RWPE2 (cell line): ENCODE data around the gene TIMM13.

Experiments used
- ATAC-seq: fragments of 200-7000 bp; cut with Tn5 transposase; 3 replicates; pipeline ENCODE4 v1.9.1; 2021; ENCODE audit warnings: low read depth
- DNase-seq: peaks from one replicate; pipeline ENCODE4 v3.0.0-alpha.2; 2020; ENCODE audit warnings: low spot score
- H3K27ac ChIP-seq: fragments of 450-650 bp; 2 replicates; pipeline ENCODE4 v1.5.1; 2017; ENCODE audit warnings: mild to moderate bottlenecking; ENCODE audit not compliant: poor library complexity, severe bottlenecking
- H3K27me3 ChIP-seq: fragments of 250-450 bp; sonication (Bioruptor Pico); 2 replicates; pipeline ENCODE4 v1.5.1; 2021; ENCODE audit warnings: mild to moderate bottlenecking, moderate library complexity; ENCODE audit not compliant: insufficient read depth, poor library complexity, severe bottlenecking
- H3K36me3 ChIP-seq: fragments of 250-450 bp; sonication (Bioruptor Pico); 2 replicates; pipeline ENCODE4 v1.5.1; 2020; ENCODE audit warnings: low read depth, mild to moderate bottlenecking, moderate library complexity
- H3K4me1 ChIP-seq: fragments of 250-450 bp; sonication (Bioruptor Pico); 2 replicates; pipeline ENCODE4 v1.5.1; 2021; ENCODE audit warnings: mild to moderate bottlenecking, moderate library complexity; ENCODE audit not compliant: insufficient read depth, poor library complexity, severe bottlenecking
- H3K4me3 ChIP-seq: fragments of 250-450 bp; sonication (Bioruptor Pico); 2 replicates; pipeline ENCODE4 v1.5.1; 2021; ENCODE audit warnings: mild to moderate bottlenecking, moderate library complexity; ENCODE audit not compliant: severe bottlenecking
- H3K9me3 ChIP-seq: fragments of 250-450 bp; sonication (Bioruptor Pico); 2 replicates; pipeline ENCODE4 v1.5.1; 2021; ENCODE audit warnings: mild to moderate bottlenecking, moderate library complexity; ENCODE audit not compliant: severe bottlenecking
- TF ChIP-seq, protein P1 (sequence below): fragments of 450-650 bp; IDR thresholded peaks from one replicate; pipeline ENCODE4 v1.5.1; 2017; ENCODE audit warnings: mild to moderate bottlenecking, moderate library complexity; ENCODE audit not compliant: poor library complexity, severe bottlenecking

Gene TIMM13

DNA sequence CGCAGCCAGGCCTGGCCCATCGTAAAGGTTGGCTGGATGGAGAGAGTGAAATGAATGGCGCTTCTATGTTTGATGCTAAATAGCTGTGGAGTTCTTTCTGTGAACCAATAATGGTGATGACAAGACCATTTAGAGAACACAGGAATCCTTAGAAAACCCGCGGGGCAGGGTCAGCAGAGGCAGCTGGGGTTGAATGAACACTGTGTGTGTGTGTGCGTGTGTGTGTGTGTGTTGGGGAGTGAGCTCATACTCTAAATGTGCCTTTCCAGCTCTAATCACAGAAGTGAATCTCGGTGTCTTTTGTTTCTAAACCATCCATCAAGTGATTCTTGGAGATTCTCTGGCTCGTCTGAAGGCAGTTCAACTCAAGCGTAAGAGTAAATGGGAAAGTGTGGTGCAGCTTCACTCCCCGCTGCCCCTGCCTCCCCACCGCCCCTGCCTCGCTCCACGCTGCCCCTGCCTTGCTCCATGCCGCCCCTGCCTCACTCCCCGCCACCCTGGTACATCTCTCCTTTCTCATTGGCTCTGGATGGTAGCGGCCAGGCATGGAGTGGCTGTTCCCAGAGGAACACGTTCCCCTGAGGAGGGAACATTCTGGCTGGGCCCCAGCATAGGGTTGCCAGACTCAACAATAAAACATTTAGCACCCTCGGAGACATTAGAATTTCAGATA is 46.1 kb downstream of the TIMM13 start:
- DNase-seq, result no peak
- ATAC-seq, result no peak
- TF ChIP-seq, protein P1, sequence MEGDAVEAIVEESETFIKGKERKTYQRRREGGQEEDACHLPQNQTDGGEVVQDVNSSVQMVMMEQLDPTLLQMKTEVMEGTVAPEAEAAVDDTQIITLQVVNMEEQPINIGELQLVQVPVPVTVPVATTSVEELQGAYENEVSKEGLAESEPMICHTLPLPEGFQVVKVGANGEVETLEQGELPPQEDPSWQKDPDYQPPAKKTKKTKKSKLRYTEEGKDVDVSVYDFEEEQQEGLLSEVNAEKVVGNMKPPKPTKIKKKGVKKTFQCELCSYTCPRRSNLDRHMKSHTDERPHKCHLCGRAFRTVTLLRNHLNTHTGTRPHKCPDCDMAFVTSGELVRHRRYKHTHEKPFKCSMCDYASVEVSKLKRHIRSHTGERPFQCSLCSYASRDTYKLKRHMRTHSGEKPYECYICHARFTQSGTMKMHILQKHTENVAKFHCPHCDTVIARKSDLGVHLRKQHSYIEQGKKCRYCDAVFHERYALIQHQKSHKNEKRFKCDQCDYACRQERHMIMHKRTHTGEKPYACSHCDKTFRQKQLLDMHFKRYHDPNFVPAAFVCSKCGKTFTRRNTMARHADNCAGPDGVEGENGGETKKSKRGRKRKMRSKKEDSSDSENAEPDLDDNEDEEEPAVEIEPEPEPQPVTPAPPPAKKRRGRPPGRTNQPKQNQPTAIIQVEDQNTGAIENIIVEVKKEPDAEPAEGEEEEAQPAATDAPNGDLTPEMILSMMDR, result no peak

DNA sequence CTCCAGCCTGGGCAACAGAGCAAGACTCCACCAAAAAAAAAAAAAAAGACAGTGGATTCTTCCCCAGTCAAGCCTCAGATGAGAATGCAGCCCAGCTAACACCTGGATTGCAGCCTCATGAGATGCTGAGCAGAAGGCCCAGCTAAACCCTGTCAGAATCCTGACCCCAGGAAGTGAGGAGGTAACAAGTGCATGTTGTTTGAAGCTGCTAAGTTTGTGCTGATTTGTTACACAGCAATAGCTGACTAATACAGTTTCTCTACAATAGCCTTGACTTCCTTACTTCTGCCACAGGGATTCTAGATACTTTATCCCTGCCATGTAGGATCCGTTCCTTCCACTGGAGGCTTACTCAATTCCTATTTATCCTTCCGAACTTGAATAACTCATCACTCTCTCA is 46.8 kb downstream of the TIMM13 start:
- Histone ChIP-seq H3K36me3 (no peaks in the 10 kb centered on the region), H3K27ac (no peak overlapping the region), H3K27me3 (no peaks in the 10 kb centered on the region), H3K9me3 (no peaks in the 10 kb centered on the region), H3K4me1 (no peaks in the 10 kb centered on the region), H3K4me3 (no peak overlapping the region)
- ATAC-seq (no peak), DNase-seq (no peak)
- TF ChIP-seq, protein P1, result no peak

More for the DNA sequence above, 46.1 kb downstream of the TIMM13 start:
- H3K27ac ChIP-seq, result no peak overlapping the region
- H3K27me3 ChIP-seq, result no peaks in the 10 kb centered on the region
- no peak overlapping the region for H3K4me3 ChIP-seq
- H3K4me1 ChIP-seq, result no peaks in the 10 kb centered on the region
- no peaks in the 10 kb centered on the region for H3K9me3 ChIP-seq
- no peaks in the 10 kb centered on the region for H3K36me3 ChIP-seq

DNA sequence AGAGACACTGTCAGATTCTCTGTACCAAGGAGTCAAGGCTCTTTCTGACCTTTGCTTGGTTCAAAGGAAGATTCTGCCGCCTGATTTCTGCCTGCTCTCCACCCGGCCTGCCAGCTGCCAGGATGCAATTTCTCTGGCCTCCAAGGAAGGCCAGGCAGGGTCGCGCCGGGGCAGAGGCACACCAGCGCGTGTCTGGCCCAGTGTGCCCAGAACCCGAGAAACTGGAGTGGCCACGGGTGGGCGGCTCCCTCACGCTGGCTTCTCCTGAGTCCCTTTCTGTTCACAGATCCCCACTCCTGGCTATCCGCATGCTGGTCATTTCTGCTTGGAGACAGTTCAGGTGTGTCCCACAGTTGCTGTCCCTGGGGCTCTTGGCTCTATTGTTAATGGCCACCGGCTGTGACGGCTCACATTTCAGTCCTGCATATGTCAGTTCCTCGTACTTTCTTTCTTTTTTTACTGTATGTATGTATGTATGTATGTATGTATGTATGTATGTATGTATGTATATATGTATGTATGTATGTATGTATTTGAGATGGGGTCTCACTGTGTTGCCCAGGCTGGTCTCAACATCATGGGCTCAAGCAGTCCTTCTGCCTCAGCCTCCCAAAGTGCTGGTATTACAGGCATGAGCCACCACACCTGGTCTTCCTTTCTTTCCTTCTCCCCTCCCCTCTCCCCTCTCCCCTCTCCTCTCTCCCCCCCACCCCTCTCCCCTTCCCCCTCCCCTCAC is 50.4 kb downstream of the TIMM13 start:
- H3K4me3 ChIP-seq, result no peak overlapping the region
- TF ChIP-seq, protein P1, result no peak
- no peaks in the 10 kb centered on the region for H3K36me3 ChIP-seq
- no peak for ATAC-seq
- H3K9me3 ChIP-seq, result no peaks in the 10 kb centered on the region
- no peak for DNase-seq
- H3K27me3 ChIP-seq, result no peaks in the 10 kb centered on the region
- no peaks in the 10 kb centered on the region for H3K4me1 ChIP-seq
- H3K27ac ChIP-seq, result no peak overlapping the region
